Measurements from ENCODE around the gene RAPGEF1.
"Not testable (repeated sequence)": the region's sequence is repeated elsewhere in the genome, so short reads cannot be mapped to it uniquely, and the experiment has no call there.

The RAPGEF1 gene

GRCh38 chr9:131727795-131728545 is 11.9 kb downstream of the RAPGEF1 start:
- DNase-seq, result no peak

- DNase-seq, result no peak
Measured at GRCh38 chr9:131727184-131727759, 12.6 kb downstream of the RAPGEF1 start.

- no peak for DNase-seq
Measured at GRCh38 chr9:131724683-131725082, 15.2 kb downstream of the RAPGEF1 start.

GRCh38 chr9:131723632-131724031 is 16.2 kb downstream of the RAPGEF1 start:
- no peak for DNase-seq

GRCh38 chr9:131722255-131722654 is 17.6 kb downstream of the RAPGEF1 start:
- no peak for DNase-seq

- DNase-seq, result peak; percentile 4
Measured at GRCh38 chr9:131721076-131721475, 18.8 kb downstream of the RAPGEF1 start.

- DNase-seq, result peak; percentile 32
Measured at GRCh38 chr9:131720330-131720729, 19.5 kb downstream of the RAPGEF1 start.

- no peak for DNase-seq
Measured at GRCh38 chr9:131719262-131719908, 20.5 kb downstream of the RAPGEF1 start.

GRCh38 chr9:131717719-131718460 is 22.0 kb downstream of the RAPGEF1 start:
- DNase-seq, result no peak

- DNase-seq, result no peak
Measured at GRCh38 chr9:131715906-131716305, 24.0 kb downstream of the RAPGEF1 start.

- no peak for DNase-seq
Measured at GRCh38 chr9:131714821-131715220, 25.1 kb downstream of the RAPGEF1 start.

GRCh38 chr9:131714161-131714646 is 25.7 kb downstream of the RAPGEF1 start:
- no peak for DNase-seq

- DNase-seq, result no peak
Measured at GRCh38 chr9:131713016-131713415, 26.9 kb downstream of the RAPGEF1 start.

- no peak for DNase-seq
Measured at GRCh38 chr9:131712151-131712716, 27.6 kb downstream of the RAPGEF1 start.

GRCh38 chr9:131709771-131710431 is 30.0 kb downstream of the RAPGEF1 start:
- no peak for DNase-seq

GRCh38 chr9:131709010-131709770 is 30.7 kb downstream of the RAPGEF1 start:
- not testable (repeated sequence) for DNase-seq

GRCh38 chr9:131708226-131709002 is 31.5 kb downstream of the RAPGEF1 start:
- DNase-seq, result no peak

GRCh38 chr9:131707733-131708157 is 32.1 kb downstream of the RAPGEF1 start:
- DNase-seq, result no peak

- no peak for DNase-seq
Measured at GRCh38 chr9:131707050-131707449, 32.8 kb downstream of the RAPGEF1 start.

- no peak for DNase-seq
Measured at GRCh38 chr9:131706608-131706970, 33.3 kb downstream of the RAPGEF1 start.

GRCh38 chr9:131704988-131705387 is 34.9 kb downstream of the RAPGEF1 start:
- no peak for DNase-seq

Measured in activated T-cell treated with anti-CD3 and anti-CD28 coated beads, Interleukin-2, amount 50 U/mL, for 1 hour (primary cell).